ENCODE data around the gene PEX14.

PEX14 gene

GRCh38 chr1:10667861-10668761 is 193.4 kb downstream of the PEX14 start:
- DNase-seq (ENCODE audit: low spot score), result no peak

DNA sequence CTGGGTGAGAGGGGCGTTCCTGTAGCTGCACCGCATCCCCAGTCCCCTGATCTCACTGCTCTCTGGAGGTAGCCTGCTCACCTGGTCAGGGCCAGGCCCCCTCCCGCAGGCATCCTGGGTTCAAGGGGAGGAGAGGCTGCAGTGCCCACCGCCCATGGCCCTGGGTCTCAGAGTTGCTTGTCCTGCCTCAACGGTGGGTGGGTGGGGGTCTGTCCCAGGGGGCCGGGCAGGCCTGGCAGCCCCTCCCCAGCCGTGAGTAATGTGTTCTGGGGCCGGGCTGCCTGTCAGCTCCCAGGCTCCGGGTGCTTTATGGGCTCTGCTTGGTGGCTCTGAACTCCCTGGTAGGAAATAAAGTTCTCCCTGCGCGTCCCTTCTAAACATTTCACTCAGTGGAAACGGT is 194.8 kb downstream of the PEX14 start:
- DNase-seq (ENCODE audit: low spot score), result no peak

DNA sequence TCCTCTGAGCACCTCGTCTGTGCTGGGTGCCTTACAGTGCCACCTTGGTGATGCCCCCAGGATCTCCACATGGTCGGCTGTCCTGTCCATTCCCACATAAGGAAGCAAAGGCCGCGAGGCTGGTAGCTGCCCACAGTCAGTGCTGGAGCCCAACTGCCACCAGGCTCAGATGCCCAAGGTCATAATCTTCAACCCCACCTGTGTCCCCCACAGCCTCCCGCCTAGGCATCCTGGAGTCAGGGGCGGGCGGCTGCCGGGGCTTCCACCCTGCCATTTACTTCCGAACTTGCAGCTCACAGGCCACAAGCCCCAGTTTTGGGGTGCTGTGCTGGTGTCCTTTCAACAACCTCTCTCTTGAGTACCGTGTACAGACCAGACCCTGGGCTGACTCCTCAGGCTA is 195.4 kb downstream of the PEX14 start:
- no peak for DNase-seq (ENCODE audit: low spot score)

- DNase-seq (ENCODE audit: low spot score), result no peak
Measured at GRCh38 chr1:10671090-10671489, 196.3 kb downstream of the PEX14 start.

- no peak for DNase-seq (ENCODE audit: low spot score)
Measured at GRCh38 chr1:10671622-10672342, 197.0 kb downstream of the PEX14 start.

DNA sequence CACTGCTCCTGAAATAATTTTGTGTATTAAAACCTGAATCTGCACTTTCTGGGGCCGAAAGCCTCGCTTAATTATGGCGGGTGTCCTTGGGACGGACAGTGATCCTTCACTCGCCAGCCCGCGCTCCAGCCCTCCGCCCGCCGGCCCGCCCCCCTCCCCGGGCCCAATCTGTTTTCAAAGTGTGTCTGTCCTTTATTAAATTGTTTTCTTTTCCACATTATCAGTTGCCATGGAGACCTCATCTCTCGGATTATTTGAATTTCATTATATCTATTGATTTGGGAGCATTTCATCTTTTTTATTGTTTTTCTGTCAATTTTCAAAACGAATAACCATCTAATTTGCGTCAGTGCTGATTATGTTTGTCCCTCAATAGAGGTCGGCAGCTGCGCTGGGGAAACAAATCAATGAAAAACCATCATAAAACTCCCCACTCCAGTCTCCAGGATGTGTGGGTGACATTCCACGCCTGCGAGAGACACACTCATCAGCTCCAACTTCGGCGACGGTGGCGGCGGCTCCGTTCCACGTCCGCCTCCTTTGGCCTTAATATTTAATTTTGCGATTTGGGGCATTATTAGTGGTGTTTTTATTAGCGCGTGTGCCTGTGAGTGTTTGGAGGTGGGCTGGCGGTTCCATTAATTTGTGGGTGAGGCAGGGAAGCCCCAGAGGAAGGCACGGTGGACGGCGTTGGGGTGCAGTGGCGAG is 197.7 kb downstream of the PEX14 start:
- DNase-seq (ENCODE audit: low spot score), result no peak

DNA sequence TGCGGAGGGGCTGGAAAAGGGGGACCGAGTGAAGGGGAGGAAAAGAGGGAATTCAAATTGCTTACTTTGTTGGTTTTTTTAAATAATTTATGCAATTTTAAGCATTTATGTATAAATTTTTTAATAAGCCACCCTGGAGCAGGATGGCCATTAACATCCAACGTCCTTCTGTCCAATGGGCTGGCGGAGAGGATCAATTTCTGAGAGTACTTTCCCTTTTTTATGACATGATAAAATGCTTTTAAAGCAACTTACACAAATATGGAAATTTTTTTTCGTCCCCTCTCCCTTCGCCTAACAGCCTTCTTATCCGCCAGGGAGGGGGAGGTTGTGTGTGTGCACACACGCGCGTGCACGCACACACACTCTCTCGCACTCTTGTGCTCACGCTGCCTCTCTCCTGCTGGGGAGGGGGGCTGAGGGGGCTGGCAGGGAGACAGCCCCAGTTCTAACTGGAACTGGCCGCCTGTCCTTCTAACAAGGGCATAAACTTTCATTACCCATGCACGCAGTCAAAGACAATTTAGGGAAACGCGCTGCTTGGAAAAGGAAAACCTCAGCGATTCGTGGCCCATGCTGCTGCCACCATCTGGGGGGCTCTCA is 198.5 kb downstream of the PEX14 start:
- no peak for DNase-seq (ENCODE audit: low spot score)

GRCh38 chr1:10674222-10674621 is 199.5 kb downstream of the PEX14 start:
- DNase-seq (ENCODE audit: low spot score), result no peak

DNA sequence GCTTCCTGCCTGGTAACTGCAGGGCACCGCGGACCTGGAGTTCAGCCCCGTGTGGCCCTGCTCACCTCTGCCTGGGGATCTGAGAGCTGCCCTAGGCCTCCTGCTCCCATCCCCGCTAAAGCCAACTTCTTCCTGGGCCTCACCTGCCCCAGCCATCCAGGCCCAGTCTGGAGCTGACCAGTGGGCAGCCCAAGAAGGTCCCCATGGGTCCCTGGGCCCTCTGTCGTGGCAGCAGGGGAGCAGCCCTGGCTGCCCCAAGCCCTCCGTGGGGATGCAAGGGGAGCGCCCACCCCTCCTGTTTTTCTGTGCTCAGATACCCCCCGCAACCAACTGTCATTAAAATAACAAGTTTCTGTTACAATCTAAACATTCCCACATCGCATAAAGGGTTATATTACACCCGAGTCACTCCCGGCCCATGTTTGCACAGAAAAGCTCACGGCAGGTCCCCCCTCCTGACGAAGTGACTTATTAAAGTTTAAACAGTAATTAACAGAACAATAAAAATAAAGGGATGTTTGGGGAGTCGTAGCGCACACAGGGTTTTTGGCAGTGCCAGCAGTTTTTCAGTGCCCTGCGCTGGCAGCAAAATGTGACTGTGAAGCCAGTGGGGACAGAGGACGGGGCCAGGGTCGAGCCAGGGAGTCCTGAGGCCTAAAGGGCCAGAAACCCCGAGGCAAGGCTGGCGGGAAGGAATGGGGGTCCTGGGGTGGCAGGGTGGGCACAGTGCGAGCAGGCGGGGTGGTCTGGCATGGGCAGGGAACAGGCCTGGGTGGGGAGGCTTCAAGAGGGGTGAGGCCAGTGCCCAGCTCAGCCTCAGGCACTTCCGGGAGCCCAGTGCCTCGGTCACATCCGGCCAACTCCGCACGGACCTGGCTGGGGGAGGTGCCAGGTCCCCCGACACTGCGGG is 200.2 kb downstream of the PEX14 start:
- no peak for DNase-seq (ENCODE audit: low spot score)

DNA sequence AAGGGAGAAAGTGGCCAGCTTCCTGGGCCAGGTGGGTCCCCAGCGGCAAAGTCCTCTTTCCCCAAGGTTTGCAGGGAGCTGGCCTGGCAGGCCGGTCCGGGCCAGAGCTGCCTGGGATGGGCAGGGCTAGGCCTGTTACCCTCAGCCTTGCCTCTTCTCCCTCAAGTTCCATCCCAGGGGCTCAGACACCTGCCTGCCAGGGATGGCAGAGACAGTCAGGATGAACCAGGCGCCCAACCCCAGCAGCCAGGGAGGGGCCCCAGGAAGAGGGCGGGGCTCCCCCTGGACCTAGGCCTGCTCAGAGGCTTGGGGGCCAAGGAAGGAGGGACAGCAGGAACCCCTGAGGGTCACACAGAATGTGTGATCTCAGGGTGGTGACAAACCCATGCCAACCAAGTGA is 201.1 kb downstream of the PEX14 start:
- DNase-seq (ENCODE audit: low spot score), result no peak

GRCh38 chr1:10676963-10677362 is 202.2 kb downstream of the PEX14 start:
- DNase-seq (ENCODE audit: low spot score), result no peak

DNA sequence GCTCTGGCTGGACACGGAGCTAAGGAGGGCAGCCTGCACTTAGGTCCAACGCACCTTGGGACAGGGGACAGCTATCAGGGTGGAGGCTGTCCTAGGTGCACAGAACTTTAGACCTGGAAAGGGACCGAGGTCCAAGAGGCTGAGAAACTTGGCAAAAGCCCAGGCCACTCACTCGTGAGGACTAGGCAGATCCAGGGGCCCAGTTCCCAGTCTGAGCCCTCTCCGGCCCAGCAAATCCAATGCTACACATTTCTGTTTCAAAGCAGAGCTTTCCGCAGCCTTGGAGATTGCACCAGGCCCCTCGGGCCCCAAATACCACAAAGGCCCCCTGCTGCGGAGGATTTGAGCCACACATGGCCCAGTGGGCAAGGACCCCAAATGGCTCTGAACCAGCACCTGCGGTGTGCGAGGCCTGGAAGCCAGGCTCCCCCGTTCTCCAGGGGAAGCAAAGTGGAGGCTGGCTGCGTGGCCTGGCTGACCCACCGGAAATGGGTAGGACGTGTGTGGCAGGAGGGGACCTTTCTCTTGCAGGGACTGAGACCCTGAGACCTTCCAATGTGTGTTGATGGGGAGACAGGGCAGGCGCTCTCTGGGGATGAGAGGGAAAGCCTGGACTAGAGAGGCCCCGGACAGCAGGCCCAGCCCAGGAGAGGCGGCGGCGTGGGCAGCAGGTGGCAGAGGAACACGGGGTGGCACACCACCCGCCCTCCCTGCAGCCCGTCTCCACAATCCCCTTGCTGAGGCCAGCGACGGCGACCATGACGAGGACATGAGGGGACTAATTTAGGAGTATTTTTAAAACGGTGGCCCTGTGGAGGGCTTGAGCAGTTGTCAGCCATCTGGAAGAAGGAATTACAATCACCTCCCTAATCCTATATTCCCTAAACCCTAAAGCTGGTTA is 203.0 kb downstream of the PEX14 start:
- DNase-seq (ENCODE audit: low spot score), result no peak

GRCh38 chr1:10678402-10678801 is 203.7 kb downstream of the PEX14 start:
- DNase-seq (ENCODE audit: low spot score), result no peak

DNA sequence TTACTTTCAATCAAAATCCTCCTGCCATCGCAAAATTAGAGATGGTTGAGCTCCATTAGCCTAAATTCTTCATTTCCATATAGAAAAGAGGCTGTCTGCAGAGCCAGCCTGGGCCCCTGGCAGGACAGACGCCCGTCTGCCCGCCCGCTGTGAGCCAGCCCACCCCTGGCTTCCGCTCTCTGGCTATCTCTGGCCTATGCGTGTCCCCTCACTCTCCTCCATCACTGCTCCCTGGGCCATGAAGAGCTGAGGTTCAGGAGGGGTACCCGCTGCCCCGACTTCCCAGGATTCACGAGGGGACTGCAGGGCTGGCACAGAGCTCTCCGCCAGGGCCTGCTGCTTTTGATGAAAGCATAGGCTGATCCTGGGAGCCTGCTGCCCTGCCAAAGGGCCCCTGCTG is 204.1 kb downstream of the PEX14 start:
- DNase-seq (ENCODE audit: low spot score), result no peak

- DNase-seq (ENCODE audit: low spot score), result no peak
Measured at GRCh38 chr1:10679496-10680220, 204.9 kb downstream of the PEX14 start.

Data from globus pallidus (tissue), 1 donor.